ENCODE measurements around the gene FBXO46.

DNA sequence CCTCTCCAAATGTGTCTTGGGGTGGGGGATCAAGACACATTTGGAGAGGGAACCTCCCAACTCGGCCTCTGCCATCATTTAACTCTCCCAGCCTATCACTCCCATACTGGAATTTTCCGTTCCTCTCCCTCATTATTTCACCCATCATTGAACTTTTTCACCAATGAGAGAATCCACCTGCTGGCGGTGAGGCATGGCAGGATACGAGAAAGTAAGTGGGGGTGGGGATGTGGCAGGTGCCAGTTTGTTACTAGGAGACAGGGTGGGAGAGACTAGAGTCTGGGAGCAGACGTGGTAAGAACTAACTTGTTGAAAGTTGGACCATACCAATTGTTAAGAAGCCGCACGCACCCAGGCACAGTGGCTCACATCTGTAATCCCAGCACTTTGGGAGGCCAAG lies 55.8 kb downstream of the FBXO46 start:
- TF ChIP-seq POLR2A (IDR thresholded peaks at IDR 0.05) (no peak), EP300 (IDR thresholded peaks at IDR 0.05) (no peak)

All from upper lobe of left lung (tissue), 4 donors.